Measurements from ENCODE around the gene SLC12A7. TPM values are rescaled to one million over a fixed set of nuclear protein-coding genes. Genes with fewer than 3 reads are reported as not detected.

SLC12A7 gene
- total and polyA plus RNA-seq, 2 donors (not counting 1 experiment from before 2014, with no cell fraction given): 2.9 to 23.9 TPM

DNA sequence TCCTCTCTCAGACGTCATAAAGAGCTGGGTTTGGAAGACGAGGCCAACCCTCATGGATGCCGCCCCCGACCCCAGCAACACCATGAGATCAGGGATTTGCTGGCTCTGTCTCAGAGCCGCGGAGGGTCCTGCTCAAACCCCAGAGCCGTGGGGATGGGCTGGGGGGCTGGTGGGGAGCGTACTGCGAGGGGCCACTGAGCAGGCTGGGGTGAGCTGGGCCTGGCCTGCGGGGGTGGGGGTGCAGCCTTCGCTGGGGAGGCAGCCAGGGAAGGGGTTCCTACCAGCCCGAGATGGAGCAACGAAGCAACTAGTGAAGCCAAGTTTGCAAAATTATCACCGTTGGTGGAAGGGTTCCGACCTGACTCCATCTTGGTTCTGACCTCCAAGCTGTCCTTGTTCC is 5.1 kb upstream of the SLC12A7 start:
- H3K79me2 ChIP-seq (ENCODE audit: control insufficient read depth, insufficient read depth, low read length): no peaks in the 10 kb centered on the region
- no peak overlapping the region for H3K9ac ChIP-seq (ENCODE audit: insufficient read depth, low read length)
- no peaks in the 10 kb centered on the region for H3K27me3 ChIP-seq (ENCODE audit: control insufficient read depth, insufficient read depth, low read length)
- H3K36me3 ChIP-seq (ENCODE audit: control insufficient read depth, insufficient read depth, low read length): no peaks in the 10 kb centered on the region
- H3K4me2 ChIP-seq (ENCODE audit: extremely low read depth, insufficient read depth, low read length): no peak overlapping the region
- no peak overlapping the region for H2AFZ ChIP-seq (ENCODE audit: low read length)
- no peaks in the 10 kb centered on the region for H3K4me1 ChIP-seq (ENCODE audit: control insufficient read depth, extremely low read depth, insufficient read depth, low read length)
- no peaks in the 10 kb centered on the region for H3K9me3 ChIP-seq (ENCODE audit: control insufficient read depth, insufficient read depth, low read depth, low read length)
- TF ChIP-seq EZH2 (IDR thresholded peaks at IDR 0.05; ENCODE audit: low read length, missing control alignments): no peak
- TF ChIP-seq, protein P1, sequence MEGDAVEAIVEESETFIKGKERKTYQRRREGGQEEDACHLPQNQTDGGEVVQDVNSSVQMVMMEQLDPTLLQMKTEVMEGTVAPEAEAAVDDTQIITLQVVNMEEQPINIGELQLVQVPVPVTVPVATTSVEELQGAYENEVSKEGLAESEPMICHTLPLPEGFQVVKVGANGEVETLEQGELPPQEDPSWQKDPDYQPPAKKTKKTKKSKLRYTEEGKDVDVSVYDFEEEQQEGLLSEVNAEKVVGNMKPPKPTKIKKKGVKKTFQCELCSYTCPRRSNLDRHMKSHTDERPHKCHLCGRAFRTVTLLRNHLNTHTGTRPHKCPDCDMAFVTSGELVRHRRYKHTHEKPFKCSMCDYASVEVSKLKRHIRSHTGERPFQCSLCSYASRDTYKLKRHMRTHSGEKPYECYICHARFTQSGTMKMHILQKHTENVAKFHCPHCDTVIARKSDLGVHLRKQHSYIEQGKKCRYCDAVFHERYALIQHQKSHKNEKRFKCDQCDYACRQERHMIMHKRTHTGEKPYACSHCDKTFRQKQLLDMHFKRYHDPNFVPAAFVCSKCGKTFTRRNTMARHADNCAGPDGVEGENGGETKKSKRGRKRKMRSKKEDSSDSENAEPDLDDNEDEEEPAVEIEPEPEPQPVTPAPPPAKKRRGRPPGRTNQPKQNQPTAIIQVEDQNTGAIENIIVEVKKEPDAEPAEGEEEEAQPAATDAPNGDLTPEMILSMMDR (conservative IDR thresholded peaks at IDR 0.05 in 1 of 2, IDR thresholded peaks at IDR 0.05 in 1 of 2; ENCODE audit: low read depth in 1 of 2, low read length in 2 of 2): no peak
- no peaks in the 10 kb centered on the region for H4K20me1 ChIP-seq (ENCODE audit: control insufficient read depth, extremely low read depth, insufficient read depth, low read length)
- no peak overlapping the region for H3K4me3 ChIP-seq (replicated peaks in 1 of 4; ENCODE audit: control extremely low read depth in 1 of 4, insufficient read depth in 1 of 4, low read depth in 3 of 4, low read length in 4 of 4)
- no peak for DNase-seq (ENCODE audit: low read depth in 2 of 2)
- H3K27ac ChIP-seq (ENCODE audit: insufficient read depth, low read length): no peak overlapping the region

DNA sequence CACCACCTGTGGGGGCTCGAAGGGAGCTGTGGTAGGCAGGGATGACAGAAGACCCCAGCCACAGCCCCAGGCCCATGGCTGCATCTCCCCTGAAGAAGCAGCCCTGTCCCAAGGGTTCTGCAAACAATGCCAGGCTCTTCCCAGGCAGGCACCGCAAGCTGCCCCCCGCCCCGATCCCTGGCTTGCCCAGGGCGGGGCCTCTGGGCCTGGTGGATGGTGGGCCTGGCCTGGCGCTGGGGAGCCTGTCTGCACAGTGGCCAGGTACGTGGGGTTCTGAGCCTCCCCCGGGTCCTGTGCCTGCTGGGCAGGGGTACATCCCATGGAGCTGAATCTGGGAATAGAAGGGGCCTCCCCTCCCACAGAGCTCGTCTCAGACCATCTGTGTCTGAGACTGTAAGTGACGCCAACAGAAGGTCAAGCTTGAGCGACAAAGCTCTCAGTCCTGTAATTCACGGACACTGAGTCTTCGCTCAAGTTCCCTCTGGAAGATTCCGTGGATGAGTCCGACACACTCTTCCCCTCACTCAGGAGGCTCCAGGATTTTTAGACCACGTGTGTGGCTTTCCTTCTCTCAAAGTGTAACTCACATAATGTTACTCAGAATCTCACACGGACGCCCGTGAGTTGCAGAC is 4.4 kb upstream of the SLC12A7 start:
- H2AFZ ChIP-seq (ENCODE audit: low read length): no peak overlapping the region
- DNase-seq (ENCODE audit: low read depth in 2 of 2): no peak
- H3K36me3 ChIP-seq (ENCODE audit: control insufficient read depth, insufficient read depth, low read length): no peaks in the 10 kb centered on the region
- no peaks in the 10 kb centered on the region for H3K27me3 ChIP-seq (ENCODE audit: control insufficient read depth, insufficient read depth, low read length)
- no peak overlapping the region for H3K4me2 ChIP-seq (ENCODE audit: extremely low read depth, insufficient read depth, low read length)
- H3K79me2 ChIP-seq (ENCODE audit: control insufficient read depth, insufficient read depth, low read length): no peaks in the 10 kb centered on the region
- H3K27ac ChIP-seq (ENCODE audit: insufficient read depth, low read length): no peak overlapping the region
- H3K4me1 ChIP-seq (ENCODE audit: control insufficient read depth, extremely low read depth, insufficient read depth, low read length): no peaks in the 10 kb centered on the region
- H3K9me3 ChIP-seq (ENCODE audit: control insufficient read depth, insufficient read depth, low read depth, low read length): no peaks in the 10 kb centered on the region
- TF ChIP-seq, protein P1 (conservative IDR thresholded peaks at IDR 0.05 in 1 of 2, IDR thresholded peaks at IDR 0.05 in 1 of 2; ENCODE audit: low read depth in 1 of 2, low read length in 2 of 2): no peak
- no peak for TF ChIP-seq EZH2 (IDR thresholded peaks at IDR 0.05; ENCODE audit: low read length, missing control alignments)
- no peak overlapping the region for H3K4me3 ChIP-seq (replicated peaks in 1 of 4; ENCODE audit: control extremely low read depth in 1 of 4, insufficient read depth in 1 of 4, low read depth in 3 of 4, low read length in 4 of 4)
- H3K9ac ChIP-seq (ENCODE audit: insufficient read depth, low read length): no peak overlapping the region
- no peaks in the 10 kb centered on the region for H4K20me1 ChIP-seq (ENCODE audit: control insufficient read depth, extremely low read depth, insufficient read depth, low read length)

DNA sequence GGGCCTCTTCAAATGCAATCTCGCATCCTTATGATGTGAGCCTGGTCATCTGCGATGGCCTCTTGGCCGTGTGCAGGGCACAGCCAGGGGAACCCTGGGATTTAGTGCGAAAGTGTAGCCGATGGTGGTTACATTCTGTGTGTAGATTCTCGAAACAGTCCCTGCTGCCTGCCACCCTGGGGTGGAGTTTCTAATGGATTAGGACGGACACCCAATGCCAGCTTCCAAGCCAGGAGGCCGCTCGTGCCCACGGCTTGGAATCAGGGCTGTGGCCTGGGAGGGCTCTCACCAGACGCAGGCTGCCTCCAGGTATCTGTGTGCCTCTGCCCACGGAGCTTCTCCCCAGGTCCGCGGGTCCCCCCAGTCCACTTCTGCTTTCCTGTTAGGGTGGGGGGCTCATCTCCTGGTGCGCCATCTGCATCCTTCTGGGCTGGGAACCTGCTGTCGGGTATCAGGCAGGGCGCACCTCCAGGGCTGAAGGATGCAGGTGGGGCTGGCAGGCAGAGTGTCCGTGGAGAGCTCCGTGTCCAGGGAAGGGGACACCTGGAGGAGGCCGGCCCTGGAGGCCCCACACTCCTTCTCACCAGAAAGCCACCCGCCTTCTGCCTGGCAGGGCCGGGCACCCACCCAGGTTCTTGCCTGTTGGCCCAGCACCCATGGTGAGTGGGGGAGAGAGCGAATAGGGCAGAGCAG is 3.4 kb upstream of the SLC12A7 start:
- Histone ChIP-seq H3K9ac (ENCODE audit: insufficient read depth, low read length) (no peak overlapping the region), H3K79me2 (ENCODE audit: control insufficient read depth, insufficient read depth, low read length) (no peaks in the 10 kb centered on the region), H3K36me3 (ENCODE audit: control insufficient read depth, insufficient read depth, low read length) (no peaks in the 10 kb centered on the region), H3K4me3 (replicated peaks in 1 of 4; ENCODE audit: control extremely low read depth in 1 of 4, insufficient read depth in 1 of 4, low read depth in 3 of 4, low read length in 4 of 4) (no peak overlapping the region), H4K20me1 (ENCODE audit: control insufficient read depth, extremely low read depth, insufficient read depth, low read length) (no peaks in the 10 kb centered on the region), H3K4me1 (ENCODE audit: control insufficient read depth, extremely low read depth, insufficient read depth, low read length) (no peaks in the 10 kb centered on the region), H3K27ac (ENCODE audit: insufficient read depth, low read length) (no peak overlapping the region), H3K27me3 (ENCODE audit: control insufficient read depth, insufficient read depth, low read length) (no peaks in the 10 kb centered on the region), H2AFZ (ENCODE audit: low read length) (no peak overlapping the region), H3K9me3 (ENCODE audit: control insufficient read depth, insufficient read depth, low read depth, low read length) (no peaks in the 10 kb centered on the region), H3K4me2 (ENCODE audit: extremely low read depth, insufficient read depth, low read length) (no peak overlapping the region)
- no peak for DNase-seq (ENCODE audit: low read depth in 2 of 2)
- TF ChIP-seq, protein P1 (conservative IDR thresholded peaks at IDR 0.05 in 1 of 2, IDR thresholded peaks at IDR 0.05 in 1 of 2; ENCODE audit: low read depth in 1 of 2, low read length in 2 of 2): no peak
- TF ChIP-seq EZH2 (IDR thresholded peaks at IDR 0.05; ENCODE audit: low read length, missing control alignments): no peak
